T-helper 2 cell treated with Interferon-gamma antibody and Interleukin-4, amounts not matched to agents 5 μg/mL and 100 μg/mL, for 36 hours (primary cell): ENCODE data around the gene KCNG3.

Experiments used
- DNase-seq: peaks from one replicate; pipeline ENCODE4 v3.0.0; 2021; ENCODE audit warnings: low spot score
- H3K27ac Mint-ChIP-seq: one replicate; pipeline ENCODE4 v1.8.0; 2021; ENCODE audit warnings: mild to moderate bottlenecking, mixed read lengths
- H3K27me3 Mint-ChIP-seq: one replicate; pipeline ENCODE4 v1.8.0; 2021; ENCODE audit warnings: low read depth, mixed read lengths
- H3K36me3 Mint-ChIP-seq: one replicate; pipeline ENCODE4 v1.8.0; 2021; ENCODE audit warnings: low read depth, mixed read lengths
- H3K4me1 Mint-ChIP-seq: one replicate; pipeline ENCODE4 v1.8.0; 2021; ENCODE audit warnings: low read depth, mixed read lengths
- H3K4me3 Mint-ChIP-seq: one replicate; pipeline ENCODE4 v1.8.0; 2022; ENCODE audit warnings: mild to moderate bottlenecking, moderate library complexity, mixed read lengths
- H3K9me3 Mint-ChIP-seq: one replicate; pipeline ENCODE4 v1.8.0; 2021; ENCODE audit warnings: mixed read lengths

The KCNG3 gene, protein sequence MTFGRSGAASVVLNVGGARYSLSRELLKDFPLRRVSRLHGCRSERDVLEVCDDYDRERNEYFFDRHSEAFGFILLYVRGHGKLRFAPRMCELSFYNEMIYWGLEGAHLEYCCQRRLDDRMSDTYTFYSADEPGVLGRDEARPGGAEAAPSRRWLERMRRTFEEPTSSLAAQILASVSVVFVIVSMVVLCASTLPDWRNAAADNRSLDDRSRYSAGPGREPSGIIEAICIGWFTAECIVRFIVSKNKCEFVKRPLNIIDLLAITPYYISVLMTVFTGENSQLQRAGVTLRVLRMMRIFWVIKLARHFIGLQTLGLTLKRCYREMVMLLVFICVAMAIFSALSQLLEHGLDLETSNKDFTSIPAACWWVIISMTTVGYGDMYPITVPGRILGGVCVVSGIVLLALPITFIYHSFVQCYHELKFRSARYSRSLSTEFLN

DNA sequence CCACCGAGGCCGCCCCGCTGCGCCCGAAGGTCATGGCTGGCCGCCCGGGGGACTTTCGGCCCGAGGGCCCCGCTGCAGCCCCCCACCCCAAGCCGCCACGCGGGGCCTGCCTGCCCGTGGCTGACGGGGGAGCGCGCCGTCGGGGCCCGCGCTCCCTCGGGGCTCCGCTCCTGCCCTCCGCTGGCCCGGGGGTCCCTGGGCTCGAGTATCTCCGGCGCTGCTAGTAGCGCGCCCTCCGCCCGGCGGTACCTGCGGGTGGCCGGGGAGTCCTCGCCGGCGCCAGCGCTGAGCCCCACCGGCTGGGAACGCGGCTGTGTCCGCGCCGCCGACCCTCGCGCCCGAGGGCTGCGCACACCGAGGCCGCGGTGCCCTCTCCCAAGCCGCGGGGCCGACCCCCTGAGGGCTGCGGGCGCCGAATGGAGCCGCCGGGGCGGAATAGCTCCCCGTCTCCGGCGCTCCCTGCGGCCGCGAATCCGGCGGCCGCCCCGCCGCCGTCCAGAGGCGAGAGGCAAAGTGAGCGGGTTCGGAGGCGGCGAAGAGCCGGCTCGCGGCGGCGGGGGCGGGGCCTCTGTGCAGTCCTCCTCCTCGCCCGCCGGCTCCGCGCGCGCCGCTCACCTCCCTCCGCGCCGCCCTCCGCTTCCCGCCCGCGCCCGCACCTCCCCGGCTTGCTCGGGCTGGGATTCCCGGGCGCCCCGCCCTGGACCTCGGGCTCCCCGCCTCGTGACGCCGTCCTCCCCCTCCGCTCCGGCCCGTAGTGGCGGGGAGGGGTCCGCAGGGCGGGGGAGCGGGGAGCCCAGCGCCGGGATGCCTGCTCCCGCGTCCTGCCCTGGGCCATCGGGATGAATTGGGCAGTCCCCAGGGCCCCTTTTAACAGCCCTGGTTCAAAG is at the start of gene KCNG3:
Gene KCNG3 (minus strand): TSS at position 515 of the 887 bp plus-strand sequence. CDS start 481 bp downstream, at position 34.
- peaks cover 7% of the 10 kb centered on the region for H3K4me1 Mint-ChIP-seq
- peaks cover 46% of the 10 kb centered on the region for H3K27me3 Mint-ChIP-seq
- H3K9me3 Mint-ChIP-seq: no peaks in the 10 kb centered on the region
- peak; percentile 66 for DNase-seq
- H3K36me3 Mint-ChIP-seq: no peaks in the 10 kb centered on the region
- peak within 1 kb of the TSS; percentile 59 for H3K27ac Mint-ChIP-seq
- peak within 1 kb of the TSS; percentile 97 for H3K4me3 Mint-ChIP-seq

- no peaks in the 10 kb centered on the region for H3K36me3 Mint-ChIP-seq
- no peaks in the 10 kb centered on the region for H3K27me3 Mint-ChIP-seq
- H3K9me3 Mint-ChIP-seq: peaks cover 3% of the 10 kb centered on the region
- peaks cover 6% of the 10 kb centered on the region for H3K4me1 Mint-ChIP-seq
- H3K4me3 Mint-ChIP-seq: no peak overlapping the region
- DNase-seq: no peak
- no peak overlapping the region for H3K27ac Mint-ChIP-seq
These were observed 49.1 kb upstream of the KCNG3 start for GRCh38 chr2:42542871-42543270.

DNA sequence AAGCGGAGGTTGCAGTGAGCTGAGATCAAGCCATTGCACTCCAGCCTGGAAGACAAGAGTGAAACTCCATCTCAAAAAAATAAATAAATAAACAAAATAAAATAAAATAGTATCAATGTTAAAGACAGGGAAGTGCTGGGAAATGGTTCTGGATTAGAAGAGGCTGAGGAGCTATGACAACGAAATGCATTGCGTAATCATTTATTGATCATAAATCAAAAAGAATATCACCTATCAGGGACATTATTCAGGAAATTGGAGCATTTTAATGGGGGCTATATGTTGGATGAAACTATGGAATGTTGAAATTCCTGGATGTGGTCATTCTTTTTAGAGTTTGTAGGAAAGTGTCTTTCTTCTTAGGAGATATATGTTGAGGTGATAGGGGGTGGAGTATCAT is 43.7 kb upstream of the KCNG3 start:
- Mint-ChIP-seq H3K4me3 (no peak overlapping the region), H3K4me1 (no peaks in the 10 kb centered on the region), H3K27ac (no peak overlapping the region), H3K27me3 (no peaks in the 10 kb centered on the region), H3K9me3 (peaks cover 7% of the 10 kb centered on the region), H3K36me3 (no peaks in the 10 kb centered on the region)
- DNase-seq: no peak

DNA sequence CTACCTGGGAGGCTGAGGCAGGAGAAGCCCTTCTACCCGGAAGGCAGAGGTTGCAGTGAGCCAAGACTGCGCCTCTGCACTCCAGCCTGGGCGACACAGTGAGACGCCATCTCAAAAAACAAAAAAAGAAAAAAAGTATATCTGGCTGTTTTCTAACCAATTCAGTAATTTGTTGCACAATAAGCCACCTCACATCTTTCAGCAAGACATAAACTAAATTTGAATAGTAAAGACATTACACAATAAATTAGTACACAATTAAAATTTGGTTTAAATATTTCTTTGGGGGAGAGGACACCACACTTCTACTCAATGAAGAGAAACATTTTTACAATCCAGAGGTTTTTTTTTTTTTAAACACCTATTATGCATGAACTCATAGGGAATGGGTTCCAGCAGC is 38.6 kb upstream of the KCNG3 start:
- Mint-ChIP-seq H3K36me3 (no peaks in the 10 kb centered on the region), H3K4me3 (no peak overlapping the region), H3K9me3 (no peaks in the 10 kb centered on the region), H3K27ac (no peak overlapping the region), H3K27me3 (no peaks in the 10 kb centered on the region), H3K4me1 (no peaks in the 10 kb centered on the region)
- DNase-seq: no peak

GRCh38 chr2:42523341-42523740 is 29.6 kb upstream of the KCNG3 start:
- H3K4me3 Mint-ChIP-seq: no peak overlapping the region
- no peak for DNase-seq
- no peaks in the 10 kb centered on the region for H3K9me3 Mint-ChIP-seq
- H3K4me1 Mint-ChIP-seq: no peaks in the 10 kb centered on the region
- H3K36me3 Mint-ChIP-seq: no peaks in the 10 kb centered on the region
- H3K27ac Mint-ChIP-seq: no peak overlapping the region
- H3K27me3 Mint-ChIP-seq: peaks cover 3% of the 10 kb centered on the region

- Mint-ChIP-seq H3K4me1 (no peaks in the 10 kb centered on the region), H3K4me3 (no peak overlapping the region), H3K27me3 (peaks cover 3% of the 10 kb centered on the region), H3K27ac (no peak overlapping the region), H3K36me3 (no peaks in the 10 kb centered on the region), H3K9me3 (no peaks in the 10 kb centered on the region)
- DNase-seq: no peak
These were observed 28.3 kb upstream of the KCNG3 start for GRCh38 chr2:42522035-42522434.

DNA sequence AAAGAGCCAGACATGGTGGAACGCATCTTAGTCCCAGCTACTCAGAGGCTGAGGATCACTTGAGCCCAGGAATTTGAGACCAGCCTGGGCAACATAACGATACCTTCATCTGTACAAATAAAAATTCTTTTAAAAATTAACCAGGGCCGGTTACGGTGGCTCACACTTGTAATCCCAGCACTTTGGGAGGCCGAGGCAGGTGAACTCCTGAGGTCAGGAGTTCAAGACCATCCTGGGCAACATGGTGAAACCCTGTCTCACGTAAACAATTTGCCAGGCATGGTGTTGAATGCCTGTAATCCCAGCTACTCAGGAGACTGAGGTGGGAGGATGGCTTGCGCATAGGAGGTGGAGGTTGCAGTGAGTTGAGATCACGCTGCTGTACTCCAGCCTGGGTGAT is 25.8 kb upstream of the KCNG3 start:
- H3K27me3 Mint-ChIP-seq: no peaks in the 10 kb centered on the region

GRCh38 chr2:42516418-42516901 is 22.7 kb upstream of the KCNG3 start:
- Mint-ChIP-seq H3K4me3 (no peak overlapping the region), H3K9me3 (no peaks in the 10 kb centered on the region), H3K36me3 (no peaks in the 10 kb centered on the region), H3K4me1 (no peaks in the 10 kb centered on the region), H3K27me3 (no peaks in the 10 kb centered on the region), H3K27ac (no peak overlapping the region)
- no peak for DNase-seq

More for the DNA sequence above, 25.8 kb upstream of the KCNG3 start:
- no peaks in the 10 kb centered on the region for H3K9me3 Mint-ChIP-seq
- no peaks in the 10 kb centered on the region for H3K4me1 Mint-ChIP-seq
- no peak for DNase-seq
- no peak overlapping the region for H3K27ac Mint-ChIP-seq
- H3K36me3 Mint-ChIP-seq: no peaks in the 10 kb centered on the region
- H3K4me3 Mint-ChIP-seq: no peak overlapping the region

DNA sequence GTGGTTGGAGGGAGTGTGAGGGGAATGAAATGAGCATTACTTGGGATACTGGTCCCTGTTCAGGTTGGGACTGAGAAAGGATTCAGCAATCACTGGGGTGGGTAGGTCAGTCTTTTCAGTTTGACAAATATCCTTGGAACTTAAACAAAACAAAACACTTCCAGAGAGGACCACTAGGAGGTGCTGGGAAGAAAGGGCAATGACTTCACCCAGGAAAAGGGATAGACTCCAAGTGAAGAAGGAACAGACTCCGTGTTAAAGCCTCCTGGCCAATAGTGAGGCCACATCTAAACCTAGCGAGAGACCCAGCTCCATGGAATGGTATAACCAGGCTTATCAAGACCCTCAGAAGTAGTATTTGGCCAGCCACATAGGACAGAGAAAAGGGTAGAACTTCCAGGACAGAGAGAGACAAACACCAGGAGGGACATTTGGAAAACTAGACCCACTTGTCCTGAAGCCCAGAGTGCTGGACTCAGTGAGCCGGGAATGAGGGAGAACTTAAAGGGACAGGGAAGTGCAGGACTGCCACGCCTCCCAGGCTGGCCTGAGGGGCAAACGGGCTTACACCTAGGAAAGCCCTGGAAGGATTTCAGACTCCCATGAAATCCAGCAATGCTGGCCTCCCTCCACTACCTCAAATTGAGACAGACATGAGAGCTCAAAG is 19.6 kb upstream of the KCNG3 start:
- H3K4me3 Mint-ChIP-seq: no peak overlapping the region
- no peak for DNase-seq
- peaks cover 8% of the 10 kb centered on the region for H3K4me1 Mint-ChIP-seq
- no peak overlapping the region for H3K27ac Mint-ChIP-seq
- no peaks in the 10 kb centered on the region for H3K27me3 Mint-ChIP-seq
- no peaks in the 10 kb centered on the region for H3K9me3 Mint-ChIP-seq
- H3K36me3 Mint-ChIP-seq: no peaks in the 10 kb centered on the region

GRCh38 chr2:42510608-42511243 is 16.9 kb upstream of the KCNG3 start:
- no peaks in the 10 kb centered on the region for H3K36me3 Mint-ChIP-seq
- H3K27me3 Mint-ChIP-seq: no peaks in the 10 kb centered on the region
- no peak overlapping the region for H3K4me3 Mint-ChIP-seq
- no peak overlapping the region for H3K27ac Mint-ChIP-seq
- no peaks in the 10 kb centered on the region for H3K9me3 Mint-ChIP-seq
- peaks cover 8% of the 10 kb centered on the region for H3K4me1 Mint-ChIP-seq
- no peak for DNase-seq

GRCh38 chr2:42510191-42510590 is 16.4 kb upstream of the KCNG3 start:
- H3K36me3 Mint-ChIP-seq: no peaks in the 10 kb centered on the region
- no peaks in the 10 kb centered on the region for H3K9me3 Mint-ChIP-seq
- no peak overlapping the region for H3K4me3 Mint-ChIP-seq
- H3K27me3 Mint-ChIP-seq: no peaks in the 10 kb centered on the region
- H3K4me1 Mint-ChIP-seq: peaks cover 8% of the 10 kb centered on the region
- H3K27ac Mint-ChIP-seq: no peak overlapping the region
- DNase-seq: no peak

DNA sequence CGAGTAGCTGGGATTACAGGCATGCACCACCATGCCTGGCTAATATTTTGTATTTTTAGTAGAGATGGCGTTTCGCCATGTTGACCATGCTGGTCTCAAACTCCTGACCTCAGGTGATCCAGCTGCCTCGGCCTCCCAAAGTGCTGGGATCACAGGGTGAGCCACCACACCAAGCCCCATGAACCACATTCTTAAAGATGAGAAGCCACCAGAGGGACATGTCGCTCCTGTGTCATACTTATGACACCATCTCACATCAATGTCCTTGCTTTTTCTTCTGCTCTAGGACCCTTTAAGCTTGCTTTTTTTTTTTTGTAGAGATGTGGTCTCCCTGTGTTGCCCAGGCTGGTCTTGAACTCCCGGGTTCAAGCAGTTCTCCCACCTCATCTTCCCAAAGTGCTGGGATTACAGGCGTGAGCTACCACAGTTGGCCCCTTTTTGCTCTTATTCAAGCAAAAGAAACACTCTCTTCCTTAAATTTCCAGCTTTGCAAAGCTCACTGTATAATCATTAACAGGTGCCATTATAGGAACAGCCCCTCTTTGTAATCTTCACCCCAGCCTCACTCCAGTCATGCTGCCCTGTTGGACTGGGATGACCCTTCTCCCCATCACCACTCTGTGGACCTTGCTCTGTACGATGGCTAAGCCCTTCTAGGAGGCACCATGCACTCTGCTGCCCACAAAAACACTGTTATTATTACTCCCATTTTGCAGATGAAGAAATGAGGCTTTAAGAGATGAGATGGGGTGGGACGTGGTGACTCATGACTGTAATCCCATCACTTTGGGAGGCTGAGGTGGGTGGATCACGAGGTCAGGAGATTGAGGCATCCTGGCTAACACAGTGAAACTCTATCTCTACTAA is 10.8 kb upstream of the KCNG3 start:
- no peaks in the 10 kb centered on the region for H3K9me3 Mint-ChIP-seq
- no peak for DNase-seq
- peaks cover 2% of the 10 kb centered on the region for H3K27me3 Mint-ChIP-seq
- H3K27ac Mint-ChIP-seq: no peak overlapping the region
- no peak overlapping the region for H3K4me3 Mint-ChIP-seq
- H3K36me3 Mint-ChIP-seq: no peaks in the 10 kb centered on the region
- no peaks in the 10 kb centered on the region for H3K4me1 Mint-ChIP-seq

- DNase-seq: no peak
- H3K36me3 Mint-ChIP-seq: no peaks in the 10 kb centered on the region
- H3K27me3 Mint-ChIP-seq: peaks cover 2% of the 10 kb centered on the region
- H3K4me1 Mint-ChIP-seq: no peaks in the 10 kb centered on the region
- no peak overlapping the region for H3K27ac Mint-ChIP-seq
- no peak overlapping the region for H3K4me3 Mint-ChIP-seq
- H3K9me3 Mint-ChIP-seq: no peaks in the 10 kb centered on the region
These were observed 9.5 kb upstream of the KCNG3 start for GRCh38 chr2:42503291-42503690.
